AG04450 (cell line): ENCODE measurements around the gene ACKR3. TPM values are rescaled to one million over a fixed set of nuclear protein-coding genes. Genes with fewer than 3 reads are reported as not detected.

Experiments
- CTCF ChIA-PET: fragments of 300-600, 350-600 bp; formaldehyde crosslinking; extraction: SDS; loops from one replicate; lab custom pipeline; 2022; ENCODE audit warnings: antibody characterized with exemption, inconsistent platforms; lab: Charles Lee
- POLR2A ChIA-PET: fragments of 350-600 bp; formaldehyde crosslinking; extraction: SDS; loops from one replicate; lab custom pipeline; 2021; ENCODE audit warnings: antibody characterized with exemption, inconsistent platforms; lab: Yijun Ruan, JAX
- DNase-seq: peaks from one replicate; pipeline ENCODE4 v3.0.0-alpha.2; 2011; ENCODE audit warnings: low read depth, low spot score
- H3K27ac ChIP-seq: one replicate; pipeline ENCODE4 v1.5.1; 2012; ENCODE audit warnings: low read depth, low read length, control low read depth
- H3K27me3 ChIP-seq: one replicate; pipeline ENCODE4 v1.6.0; 2012; ENCODE audit warnings: low read length; ENCODE audit not compliant: control insufficient read depth, insufficient read depth
- H3K4me3 ChIP-seq: 2 replicates; pipeline ENCODE4 v1.5.1; 2011; ENCODE audit warnings: mild to moderate bottlenecking, low read depth, low read length, control low read depth
- H3K9me3 ChIP-seq: 2 replicates; pipeline ENCODE4 v1.5.1; 2012; ENCODE audit warnings: low read length; ENCODE audit not compliant: control insufficient read depth, insufficient read depth
- polyA plus RNA-seq: library from polyadenylated mRNA; depleted of rRNA; stranded (reverse); fragments of >200 nt; gene quantifications from 2 replicates; pipeline ENCODE4 v1.2.3, GENCODE V29; 2011
- TF ChIP-seq, protein P1 (sequence below): IDR thresholded peaks from 2 replicates; pipeline ENCODE4 v1.5.1; 2011; ENCODE audit warnings: low read depth, low read length, control low read depth, inconsistent platforms

The ACKR3 gene
- polyA plus RNA-seq, 1 experiment = 0.07 TPM

DNA sequence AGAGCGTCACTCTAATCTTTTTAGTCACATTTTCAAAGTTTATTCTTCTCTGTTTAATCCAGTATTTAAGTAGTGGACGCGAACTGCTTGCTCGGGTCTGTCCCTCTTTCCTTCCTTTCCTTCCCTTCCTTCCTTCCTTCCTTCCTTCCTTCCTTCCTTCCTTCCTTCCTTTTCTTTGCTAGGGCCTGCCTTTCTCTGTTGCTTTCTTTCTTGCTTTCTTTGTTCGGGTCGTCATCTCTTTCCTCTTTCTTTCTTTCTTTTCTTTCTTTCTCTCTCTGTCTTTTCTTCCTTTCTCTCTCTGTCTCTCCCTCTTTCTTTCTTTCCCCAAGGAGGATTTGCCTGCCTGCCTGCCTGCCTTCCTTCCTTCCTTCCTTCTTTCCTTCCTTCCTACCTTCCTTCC is 3.0 kb upstream of the ACKR3 start:
- peaks cover 27% of the 10 kb centered on the region for H3K27me3 ChIP-seq
- no peak overlapping the region for H3K4me3 ChIP-seq
- POLR2A ChIA-PET = no interaction called here
- TF ChIP-seq, protein P1, sequence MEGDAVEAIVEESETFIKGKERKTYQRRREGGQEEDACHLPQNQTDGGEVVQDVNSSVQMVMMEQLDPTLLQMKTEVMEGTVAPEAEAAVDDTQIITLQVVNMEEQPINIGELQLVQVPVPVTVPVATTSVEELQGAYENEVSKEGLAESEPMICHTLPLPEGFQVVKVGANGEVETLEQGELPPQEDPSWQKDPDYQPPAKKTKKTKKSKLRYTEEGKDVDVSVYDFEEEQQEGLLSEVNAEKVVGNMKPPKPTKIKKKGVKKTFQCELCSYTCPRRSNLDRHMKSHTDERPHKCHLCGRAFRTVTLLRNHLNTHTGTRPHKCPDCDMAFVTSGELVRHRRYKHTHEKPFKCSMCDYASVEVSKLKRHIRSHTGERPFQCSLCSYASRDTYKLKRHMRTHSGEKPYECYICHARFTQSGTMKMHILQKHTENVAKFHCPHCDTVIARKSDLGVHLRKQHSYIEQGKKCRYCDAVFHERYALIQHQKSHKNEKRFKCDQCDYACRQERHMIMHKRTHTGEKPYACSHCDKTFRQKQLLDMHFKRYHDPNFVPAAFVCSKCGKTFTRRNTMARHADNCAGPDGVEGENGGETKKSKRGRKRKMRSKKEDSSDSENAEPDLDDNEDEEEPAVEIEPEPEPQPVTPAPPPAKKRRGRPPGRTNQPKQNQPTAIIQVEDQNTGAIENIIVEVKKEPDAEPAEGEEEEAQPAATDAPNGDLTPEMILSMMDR = no peak
- CTCF ChIA-PET = no interaction called here
- no peak overlapping the region for H3K27ac ChIP-seq
- H3K9me3 ChIP-seq = no peaks in the 10 kb centered on the region
- DNase-seq = no peak

GRCh38 chr2:236568068-236568921 is 1.3 kb upstream of the ACKR3 start:
- no peak for DNase-seq
- TF ChIP-seq, protein P1 = no peak
- ChIA-PET CTCF (no interaction called here), POLR2A (no interaction called here)
- H3K4me3 ChIP-seq = no peak overlapping the region
- no peaks in the 10 kb centered on the region for H3K9me3 ChIP-seq
- no peak overlapping the region for H3K27ac ChIP-seq
- H3K27me3 ChIP-seq = peaks cover 29% of the 10 kb centered on the region

- no peak overlapping the region for H3K27ac ChIP-seq
- DNase-seq = no peak
- H3K27me3 ChIP-seq = peaks cover 29% of the 10 kb centered on the region
- POLR2A ChIA-PET = no interaction called here
- TF ChIP-seq, protein P1 = no peak
- H3K4me3 ChIP-seq = no peak overlapping the region
- CTCF ChIA-PET = no interaction called here
- H3K9me3 ChIP-seq = no peaks in the 10 kb centered on the region
These were observed 578 bp upstream of the ACKR3 start for GRCh38 chr2:236568922-236569572.

- H3K27ac ChIP-seq = no peak overlapping the region
- H3K27me3 ChIP-seq = peaks cover 29% of the 10 kb centered on the region
- ChIA-PET POLR2A (interaction anchor here (0.6 kb wide), 1 partner anchor 93 kb away, joined by 3 read pairs; no protein-coding TSS in a partner anchor), CTCF (no interaction called here)
- H3K9me3 ChIP-seq = no peaks in the 10 kb centered on the region
- H3K4me3 ChIP-seq = no peak overlapping the region
- DNase-seq = no peak
- TF ChIP-seq, protein P1 = no peak
These were observed 650 bp downstream of the ACKR3 start for GRCh38 chr2:236570081-236570868.
